Measurements from ENCODE around the gene ADAMTS17. TPM values are rescaled to one million over a fixed set of nuclear protein-coding genes. Genes with fewer than 3 reads are reported as not detected.

The ADAMTS17 gene
- total RNA-seq, 1 donor from 2014 or later: 1.5 TPM

- Histone ChIP-seq H3K36me3 (no peaks in the 10 kb centered on the region), H3K9me3 (ENCODE audit: low read depth) (no peaks in the 10 kb centered on the region), H4K20me1 (ENCODE audit: low read depth) (no peaks in the 10 kb centered on the region), H3K4me1 (no peaks in the 10 kb centered on the region), H3K4me2 (no peak overlapping the region), H3F3A (ENCODE audit: low read depth) (no peaks in the 10 kb centered on the region), H3K79me2 (ENCODE audit: low read depth) (no peaks in the 10 kb centered on the region), H3K27ac (no peak overlapping the region), H2AFZ (replicated peaks) (no peak overlapping the region), H3K9ac (no peak overlapping the region), H3K27me3 (no peaks in the 10 kb centered on the region), H3K4me3 (no peak overlapping the region)
- Mint-ChIP-seq H3K27ac (no peak overlapping the region), H3K9me3 (no peaks in the 10 kb centered on the region), H3K27me3 (ENCODE audit: insufficient read depth, low read depth) (peaks cover 2% of the 10 kb centered on the region), H3K4me3 (no peak overlapping the region), H3K4me1 (no peaks in the 10 kb centered on the region), H3K36me3 (no peaks in the 10 kb centered on the region)
- no peak for DNase-seq (ENCODE audit: low spot score)
- no peak for TF ChIP-seq EZH2phosphoT487 (IDR thresholded peaks at IDR 0.05)
- no peak for TF ChIP-seq EZH2 (IDR thresholded peaks at IDR 0.05)
- TF ChIP-seq CTCF (IDR thresholded peaks at IDR 0.05): no peak
Measured at GRCh38 chr15:100180921-100181320, 160.9 kb downstream of the ADAMTS17 start.

GRCh38 chr15:100175406-100176114, 166.2 kb downstream of the ADAMTS17 start:
- Mint-ChIP-seq H3K27me3 (ENCODE audit: insufficient read depth, low read depth) (peaks cover under 1% of the 10 kb centered on the region), H3K4me1 (peaks cover 7% of the 10 kb centered on the region), H3K4me3 (no peak overlapping the region), H3K27ac (no peak overlapping the region), H3K36me3 (no peaks in the 10 kb centered on the region), H3K9me3 (peaks cover 3% of the 10 kb centered on the region)
- Histone ChIP-seq H3K4me1 (peaks cover 6% of the 10 kb centered on the region), H3K36me3 (no peaks in the 10 kb centered on the region), H3K4me2 (no peak overlapping the region), H3K27ac (no peak overlapping the region), H3K9ac (no peak overlapping the region), H3K4me3 (no peak overlapping the region), H3K79me2 (ENCODE audit: low read depth) (no peaks in the 10 kb centered on the region), H4K20me1 (ENCODE audit: low read depth) (no peaks in the 10 kb centered on the region), H3K27me3 (no peaks in the 10 kb centered on the region), H3F3A (ENCODE audit: low read depth) (peaks cover 5% of the 10 kb centered on the region), H3K9me3 (ENCODE audit: low read depth) (no peaks in the 10 kb centered on the region), H2AFZ (replicated peaks) (no peak overlapping the region)
- no peak for DNase-seq (ENCODE audit: low spot score)
- TF ChIP-seq CTCF (IDR thresholded peaks at IDR 0.05) (no peak), EZH2 (IDR thresholded peaks at IDR 0.05) (no peak), EZH2phosphoT487 (IDR thresholded peaks at IDR 0.05) (no peak)

GRCh38 chr15:100174904-100175275, 166.9 kb downstream of the ADAMTS17 start:
- no peaks in the 10 kb centered on the region for H3K36me3 Mint-ChIP-seq

More at GRCh38 chr15:100174904-100175275, 166.9 kb downstream of the ADAMTS17 start:
- Histone ChIP-seq H3K79me2 (ENCODE audit: low read depth) (no peaks in the 10 kb centered on the region), H3F3A (ENCODE audit: low read depth) (peaks cover 9% of the 10 kb centered on the region), H3K4me3 (no peak overlapping the region), H2AFZ (replicated peaks) (no peak overlapping the region), H3K4me1 (peaks cover 11% of the 10 kb centered on the region), H3K27me3 (no peaks in the 10 kb centered on the region), H3K4me2 (no peak overlapping the region), H3K36me3 (no peaks in the 10 kb centered on the region), H3K27ac (no peak overlapping the region), H3K9ac (no peak overlapping the region), H3K9me3 (ENCODE audit: low read depth) (no peaks in the 10 kb centered on the region), H4K20me1 (ENCODE audit: low read depth) (no peaks in the 10 kb centered on the region)
- Mint-ChIP-seq H3K4me1 (peaks cover 11% of the 10 kb centered on the region), H3K4me3 (no peak overlapping the region), H3K27me3 (ENCODE audit: insufficient read depth, low read depth) (peaks cover 2% of the 10 kb centered on the region), H3K27ac (no peak overlapping the region), H3K9me3 (peaks cover 3% of the 10 kb centered on the region)
- TF ChIP-seq EZH2phosphoT487 (IDR thresholded peaks at IDR 0.05) (no peak), EZH2 (IDR thresholded peaks at IDR 0.05) (no peak), CTCF (IDR thresholded peaks at IDR 0.05) (no peak)
- no peak for DNase-seq (ENCODE audit: low spot score)

Measured in neural progenitor cell (in vitro differentiated cells).